NOMO-1 (cell line): ENCODE measurements around the gene ENPP3.
"Not testable (repeated sequence)": the region's sequence is repeated elsewhere in the genome, so short reads cannot be mapped to it uniquely, and the experiment has no call there.

ENCODE experiments used
- DNase-seq, 2 experiments: peaks; one replicate each; lab custom pipeline; 2025; ENCODE audit not compliant: unreplicated experiment in 2 of 2; lab: John Stamatoyannopoulos, UW

Gene ENPP3

GRCh38 chr6:131731224-131731623 lies 94.1 kb downstream of the ENPP3 start:
- no peak for DNase-seq

GRCh38 chr6:131733376-131734016 lies 96.4 kb downstream of the ENPP3 start:
- no peak for DNase-seq

GRCh38 chr6:131736003-131736596 lies 99.0 kb downstream of the ENPP3 start:
- no peak for DNase-seq

GRCh38 chr6:131736811-131737210 lies 99.7 kb downstream of the ENPP3 start:
- DNase-seq, result no peak

GRCh38 chr6:131739136-131739535 lies 102.0 kb downstream of the ENPP3 start:
- DNase-seq, result no peak

GRCh38 chr6:131740161-131740560 lies 103.1 kb downstream of the ENPP3 start:
- DNase-seq, result no peak

GRCh38 chr6:131741688-131742393 lies 104.7 kb downstream of the ENPP3 start:
- DNase-seq, result no peak

- DNase-seq, result no peak
Observed at GRCh38 chr6:131744432-131745287, 107.6 kb downstream of the ENPP3 start.

- DNase-seq, result no peak
Observed at GRCh38 chr6:131745476-131745875, 108.4 kb downstream of the ENPP3 start.

- DNase-seq, result no peak
Observed at GRCh38 chr6:131747821-131748353, 110.8 kb downstream of the ENPP3 start.

GRCh38 chr6:131749023-131749422 lies 111.9 kb downstream of the ENPP3 start:
- DNase-seq, result no peak

GRCh38 chr6:131751012-131751715 lies 114.1 kb downstream of the ENPP3 start:
- DNase-seq, result not testable (repeated sequence)

- DNase-seq, result no peak
Observed at GRCh38 chr6:131754088-131754487, 117.0 kb downstream of the ENPP3 start.

GRCh38 chr6:131754715-131755567 lies 117.8 kb downstream of the ENPP3 start:
- DNase-seq, result no peak

GRCh38 chr6:131755597-131755996 lies 118.5 kb downstream of the ENPP3 start:
- no peak for DNase-seq

- no peak for DNase-seq
Observed at GRCh38 chr6:131756039-131756438, 118.9 kb downstream of the ENPP3 start.

- no peak for DNase-seq
Observed at GRCh38 chr6:131758920-131759319, 121.8 kb downstream of the ENPP3 start.

- no peak for DNase-seq
Observed at GRCh38 chr6:131761060-131761761, 124.1 kb downstream of the ENPP3 start.

GRCh38 chr6:131761762-131762067 lies 124.6 kb downstream of the ENPP3 start:
- no peak for DNase-seq
